ENCODE data around the gene IGSF10. TPM values are rescaled to one million over a fixed set of nuclear protein-coding genes. Genes with fewer than 3 reads are reported as not detected.
"Not testable (repeated sequence)": the region's sequence is repeated elsewhere in the genome, so short reads cannot be mapped to it uniquely, and the experiment has no call there.

IGSF10 gene, protein sequence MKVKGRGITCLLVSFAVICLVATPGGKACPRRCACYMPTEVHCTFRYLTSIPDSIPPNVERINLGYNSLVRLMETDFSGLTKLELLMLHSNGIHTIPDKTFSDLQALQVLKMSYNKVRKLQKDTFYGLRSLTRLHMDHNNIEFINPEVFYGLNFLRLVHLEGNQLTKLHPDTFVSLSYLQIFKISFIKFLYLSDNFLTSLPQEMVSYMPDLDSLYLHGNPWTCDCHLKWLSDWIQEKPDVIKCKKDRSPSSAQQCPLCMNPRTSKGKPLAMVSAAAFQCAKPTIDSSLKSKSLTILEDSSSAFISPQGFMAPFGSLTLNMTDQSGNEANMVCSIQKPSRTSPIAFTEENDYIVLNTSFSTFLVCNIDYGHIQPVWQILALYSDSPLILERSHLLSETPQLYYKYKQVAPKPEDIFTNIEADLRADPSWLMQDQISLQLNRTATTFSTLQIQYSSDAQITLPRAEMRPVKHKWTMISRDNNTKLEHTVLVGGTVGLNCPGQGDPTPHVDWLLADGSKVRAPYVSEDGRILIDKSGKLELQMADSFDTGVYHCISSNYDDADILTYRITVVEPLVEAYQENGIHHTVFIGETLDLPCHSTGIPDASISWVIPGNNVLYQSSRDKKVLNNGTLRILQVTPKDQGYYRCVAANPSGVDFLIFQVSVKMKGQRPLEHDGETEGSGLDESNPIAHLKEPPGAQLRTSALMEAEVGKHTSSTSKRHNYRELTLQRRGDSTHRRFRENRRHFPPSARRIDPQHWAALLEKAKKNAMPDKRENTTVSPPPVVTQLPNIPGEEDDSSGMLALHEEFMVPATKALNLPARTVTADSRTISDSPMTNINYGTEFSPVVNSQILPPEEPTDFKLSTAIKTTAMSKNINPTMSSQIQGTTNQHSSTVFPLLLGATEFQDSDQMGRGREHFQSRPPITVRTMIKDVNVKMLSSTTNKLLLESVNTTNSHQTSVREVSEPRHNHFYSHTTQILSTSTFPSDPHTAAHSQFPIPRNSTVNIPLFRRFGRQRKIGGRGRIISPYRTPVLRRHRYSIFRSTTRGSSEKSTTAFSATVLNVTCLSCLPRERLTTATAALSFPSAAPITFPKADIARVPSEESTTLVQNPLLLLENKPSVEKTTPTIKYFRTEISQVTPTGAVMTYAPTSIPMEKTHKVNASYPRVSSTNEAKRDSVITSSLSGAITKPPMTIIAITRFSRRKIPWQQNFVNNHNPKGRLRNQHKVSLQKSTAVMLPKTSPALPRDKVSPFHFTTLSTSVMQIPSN (N-terminal part only)
- 1 to 10 TPM; 1.0 to 1.6 (median 1.3) TPM for total RNA-seq
- long read RNA-seq, donor 1: 0 reads
- long read RNA-seq, donor 2, partial matches to known transcripts: 0 of 1 reads
- long read RNA-seq, donor 2, other reads (novel, unspliced or antisense): 1 of 1 reads

DNA sequence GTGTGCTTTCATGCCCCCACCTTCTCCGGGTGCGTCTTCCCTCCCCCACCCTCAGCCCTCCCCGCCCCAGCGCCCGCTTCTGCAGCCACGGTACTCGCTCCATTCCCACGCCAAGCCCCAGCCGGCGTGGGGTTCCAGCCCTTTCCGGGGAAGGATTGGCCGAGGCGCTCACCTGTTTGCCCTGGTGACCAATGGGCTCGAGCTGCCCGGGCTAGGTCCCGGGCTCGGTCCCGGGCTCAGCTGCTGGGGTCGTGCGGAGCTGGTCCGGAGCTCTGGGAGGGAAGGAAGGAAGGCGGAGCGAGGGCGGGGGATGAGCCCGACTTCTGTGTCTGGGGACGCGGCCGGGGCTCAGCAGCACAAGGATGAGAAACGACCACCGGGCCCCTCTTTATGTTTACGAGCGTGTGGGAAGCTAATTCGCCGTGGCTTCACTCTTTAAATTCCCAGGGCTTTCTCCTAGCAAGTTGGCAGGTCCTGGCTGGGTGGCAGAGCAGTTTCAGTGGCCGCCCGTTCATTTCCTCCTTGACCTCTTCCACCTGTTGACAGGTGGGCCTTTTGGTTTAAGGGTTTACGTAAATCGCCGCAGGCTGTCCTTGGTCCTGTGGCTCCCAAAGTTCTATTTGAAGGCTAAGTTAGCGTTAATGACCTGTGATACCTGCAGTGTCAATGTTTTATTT is at the start of gene IGSF10:
Gene IGSF10 (minus strand): TSS at position 288 of the 677 bp plus-strand sequence. CDS start 2,352 bp downstream, outside the sequence.
- H3K4me3 ChIP-seq: no peak within 1 kb of the TSS
- DNase-seq: peak; percentile 26 to 56 (median 46)
- peaks cover 5% of the 10 kb centered on the region for H3K4me1 ChIP-seq (ENCODE audit: low read depth)
- no peaks in the 10 kb centered on the region for H3K36me3 ChIP-seq (ENCODE audit: low read depth)
- peak; percentile 74 for ATAC-seq
- H3K9me3 ChIP-seq: no peaks in the 10 kb centered on the region
- intact Hi-C loops (cut with DNase I, micrococcal nuclease): loop anchor here in 1 of 2 donors (10.0 kb wide), 1 partner anchor 454 kb away; no protein-coding TSS in a partner anchor
- TF ChIP-seq, protein P1, sequence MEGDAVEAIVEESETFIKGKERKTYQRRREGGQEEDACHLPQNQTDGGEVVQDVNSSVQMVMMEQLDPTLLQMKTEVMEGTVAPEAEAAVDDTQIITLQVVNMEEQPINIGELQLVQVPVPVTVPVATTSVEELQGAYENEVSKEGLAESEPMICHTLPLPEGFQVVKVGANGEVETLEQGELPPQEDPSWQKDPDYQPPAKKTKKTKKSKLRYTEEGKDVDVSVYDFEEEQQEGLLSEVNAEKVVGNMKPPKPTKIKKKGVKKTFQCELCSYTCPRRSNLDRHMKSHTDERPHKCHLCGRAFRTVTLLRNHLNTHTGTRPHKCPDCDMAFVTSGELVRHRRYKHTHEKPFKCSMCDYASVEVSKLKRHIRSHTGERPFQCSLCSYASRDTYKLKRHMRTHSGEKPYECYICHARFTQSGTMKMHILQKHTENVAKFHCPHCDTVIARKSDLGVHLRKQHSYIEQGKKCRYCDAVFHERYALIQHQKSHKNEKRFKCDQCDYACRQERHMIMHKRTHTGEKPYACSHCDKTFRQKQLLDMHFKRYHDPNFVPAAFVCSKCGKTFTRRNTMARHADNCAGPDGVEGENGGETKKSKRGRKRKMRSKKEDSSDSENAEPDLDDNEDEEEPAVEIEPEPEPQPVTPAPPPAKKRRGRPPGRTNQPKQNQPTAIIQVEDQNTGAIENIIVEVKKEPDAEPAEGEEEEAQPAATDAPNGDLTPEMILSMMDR (IDR thresholded peaks at IDR 0.05): no peak

DNA sequence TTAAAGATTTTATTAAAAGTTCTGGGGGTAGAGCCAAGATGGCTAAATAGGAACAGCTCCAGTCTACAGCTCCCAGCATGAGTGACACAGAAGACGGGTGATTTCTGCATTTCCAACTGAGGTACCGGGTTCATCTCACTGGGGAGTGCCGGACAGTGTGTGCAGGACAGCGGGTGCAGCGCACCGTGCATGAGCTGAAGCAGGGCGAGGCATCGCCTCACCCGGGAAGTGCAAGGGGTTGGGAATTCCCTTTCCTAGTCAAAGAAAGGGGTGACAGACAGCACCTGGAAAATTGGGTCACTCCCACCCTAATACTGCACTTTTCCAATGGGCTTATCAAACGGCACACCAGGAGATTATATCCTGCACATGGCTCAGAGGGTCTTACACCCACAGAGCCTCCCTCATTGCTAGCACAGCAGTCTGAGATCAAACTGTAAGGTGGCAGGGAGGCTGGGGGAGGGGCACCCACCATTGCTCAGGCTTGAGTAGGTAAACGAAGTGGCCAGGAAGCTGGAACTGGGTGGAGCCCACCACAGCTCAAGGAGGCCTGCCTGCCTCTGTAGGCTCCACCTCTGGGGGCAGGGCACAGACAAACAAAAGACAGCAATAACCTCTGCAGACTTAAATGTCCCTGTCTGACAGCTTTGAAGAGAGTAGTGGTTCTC is 48.7 kb upstream of the IGSF10 start:
- intact Hi-C loops (cut with DNase I, micrococcal nuclease); H3K36me3 ChIP-seq (ENCODE audit: low read depth); H3K4me1 ChIP-seq (ENCODE audit: low read depth); H3K9me3 ChIP-seq; ATAC-seq; H3K4me3 ChIP-seq: not testable (repeated sequence)
- peak in 2 of 3 donors; percentile 4 to 35 for DNase-seq

DNA sequence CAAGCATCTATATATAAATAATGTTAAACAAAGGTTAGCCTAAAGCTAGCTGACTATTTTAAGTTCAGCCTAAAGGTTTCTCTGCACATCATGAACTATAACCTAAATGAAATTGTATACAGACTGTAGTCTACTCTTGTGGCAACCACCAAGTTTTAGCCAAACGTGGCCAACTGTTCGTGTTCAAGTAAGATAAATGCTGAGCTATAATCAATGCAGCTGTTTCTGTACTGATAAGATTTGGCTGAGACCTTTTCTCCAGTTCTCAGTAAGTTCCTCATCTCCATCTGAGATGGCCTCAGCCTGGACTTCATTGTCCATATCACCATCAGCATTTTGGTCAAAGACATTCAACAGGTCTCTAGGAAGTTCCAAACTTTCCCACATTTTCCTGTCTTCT is 43.7 kb upstream of the IGSF10 start:
- intact Hi-C loops (cut with DNase I, micrococcal nuclease): no loop called here
- no peak for DNase-seq
- H3K36me3 ChIP-seq (ENCODE audit: low read depth): no peaks in the 10 kb centered on the region
- no peaks in the 10 kb centered on the region for H3K9me3 ChIP-seq
- TF ChIP-seq, protein P1 (IDR thresholded peaks at IDR 0.05): no peak
- no peak overlapping the region for H3K4me3 ChIP-seq
- ATAC-seq: no peak
- H3K4me1 ChIP-seq (ENCODE audit: low read depth): no peaks in the 10 kb centered on the region

DNA sequence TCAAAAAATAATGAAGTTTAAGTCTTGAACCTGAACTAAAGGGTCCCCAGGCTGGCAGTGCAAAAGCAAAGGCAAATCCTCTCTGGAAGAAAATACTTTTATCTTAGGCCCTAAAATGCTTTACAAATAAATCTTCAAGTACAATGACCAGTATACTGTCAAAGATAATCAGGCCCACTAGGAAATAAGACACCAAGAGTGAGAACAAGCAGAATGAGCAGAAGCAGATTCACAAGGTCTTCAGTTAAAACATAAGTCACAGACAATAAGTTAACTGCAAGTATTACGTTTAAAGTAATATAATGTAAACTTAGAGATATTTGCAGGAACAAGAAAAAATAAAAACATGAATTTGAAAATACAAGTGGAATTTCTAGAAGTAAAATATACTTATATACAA is 42.2 kb upstream of the IGSF10 start:
- no peak overlapping the region for H3K4me3 ChIP-seq
- ATAC-seq (no peak), DNase-seq (no peak)
- intact Hi-C loops (cut with DNase I, micrococcal nuclease): no loop called here
- H3K4me1 ChIP-seq (ENCODE audit: low read depth): peaks cover 2% of the 10 kb centered on the region
- no peaks in the 10 kb centered on the region for H3K36me3 ChIP-seq (ENCODE audit: low read depth)
- no peaks in the 10 kb centered on the region for H3K9me3 ChIP-seq
- TF ChIP-seq, protein P1 (IDR thresholded peaks at IDR 0.05): no peak

DNA sequence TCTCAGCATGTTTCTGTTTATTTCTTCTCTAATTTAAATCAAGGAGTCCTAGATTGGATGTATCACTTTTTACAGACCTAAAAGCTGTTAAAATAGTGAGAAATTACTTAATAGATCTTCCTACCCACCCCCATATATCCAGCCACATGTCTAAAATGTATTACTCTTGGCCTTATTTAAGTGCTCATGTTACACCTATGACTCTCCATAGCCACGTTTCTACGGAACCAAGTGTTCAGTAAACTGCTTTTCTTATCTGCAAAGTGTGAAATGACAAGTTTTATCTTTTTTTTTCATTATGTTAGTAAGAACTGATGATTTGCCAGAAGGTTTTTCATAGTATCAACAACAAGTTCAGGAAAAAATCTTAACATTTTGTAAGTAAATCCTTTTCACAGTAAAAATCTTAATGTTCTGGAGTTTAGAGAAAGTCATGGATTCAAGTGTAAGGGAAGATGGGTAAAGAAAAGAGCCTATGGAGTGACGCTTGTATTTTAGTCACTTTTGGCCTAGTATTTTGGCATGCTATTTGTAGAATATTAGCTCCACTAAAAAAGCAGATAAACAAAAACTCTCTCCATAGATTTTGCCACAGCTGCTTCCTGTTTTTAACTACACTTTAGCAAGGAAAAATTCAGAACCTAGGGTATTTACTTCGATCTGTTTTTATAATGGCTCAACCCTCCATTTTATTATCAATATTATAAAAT is 41.2 kb upstream of the IGSF10 start:
- Histone ChIP-seq H3K9me3 (no peaks in the 10 kb centered on the region), H3K4me1 (ENCODE audit: low read depth) (peaks cover 2% of the 10 kb centered on the region), H3K36me3 (ENCODE audit: low read depth) (no peaks in the 10 kb centered on the region), H3K4me3 (no peak overlapping the region)
- intact Hi-C loops (cut with DNase I, micrococcal nuclease): no loop called here
- ATAC-seq (no peak), DNase-seq (no peak)
- TF ChIP-seq, protein P1 (IDR thresholded peaks at IDR 0.05): no peak

Data from mucosa of descending colon (tissue), 3 donors.